Measurements from ENCODE around the gene KRT82.

Gene KRT82

DNA sequence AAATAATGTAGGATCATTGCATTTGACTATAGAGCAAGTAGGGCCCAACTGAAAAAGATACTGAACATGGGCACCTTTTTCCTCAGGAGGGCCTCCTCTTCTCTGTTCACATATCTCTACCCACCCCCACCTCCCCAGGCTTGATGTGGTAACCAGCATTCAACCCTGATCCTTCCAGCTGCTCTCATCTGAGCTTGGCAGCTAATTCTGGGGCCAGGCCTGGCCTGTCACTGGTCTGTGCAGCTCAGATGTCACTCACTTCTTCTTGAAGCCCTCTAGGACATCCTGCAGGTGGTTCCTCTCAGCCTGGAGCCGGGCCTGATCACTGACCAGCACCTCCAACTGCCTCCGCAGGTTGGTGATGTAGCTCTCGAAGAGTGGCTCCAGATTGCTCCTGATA, 22.8 kb downstream of the KRT82 start:
- DNase-seq (ENCODE audit: low spot score), result no peak

DNA sequence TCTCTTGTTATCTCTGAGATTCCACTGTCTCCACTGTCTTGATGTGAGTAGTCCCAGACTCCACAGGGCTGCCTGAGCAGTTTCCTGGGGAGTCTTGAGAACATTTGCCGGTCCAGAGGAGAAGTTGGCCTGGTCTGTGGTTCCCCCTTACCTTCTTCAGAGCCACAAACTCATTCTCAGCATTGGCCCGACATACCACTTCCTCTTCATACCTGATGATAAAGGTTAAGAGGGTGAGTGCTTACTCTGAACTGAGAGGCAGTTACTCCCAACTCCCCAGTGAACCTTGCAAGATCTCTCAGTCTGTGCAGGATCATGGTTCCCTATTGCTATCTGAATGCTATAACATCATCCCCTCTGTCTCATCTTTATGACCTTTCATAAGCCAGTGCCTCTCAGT, 23.3 kb downstream of the KRT82 start:
- DNase-seq (ENCODE audit: low spot score), result no peak

DNA sequence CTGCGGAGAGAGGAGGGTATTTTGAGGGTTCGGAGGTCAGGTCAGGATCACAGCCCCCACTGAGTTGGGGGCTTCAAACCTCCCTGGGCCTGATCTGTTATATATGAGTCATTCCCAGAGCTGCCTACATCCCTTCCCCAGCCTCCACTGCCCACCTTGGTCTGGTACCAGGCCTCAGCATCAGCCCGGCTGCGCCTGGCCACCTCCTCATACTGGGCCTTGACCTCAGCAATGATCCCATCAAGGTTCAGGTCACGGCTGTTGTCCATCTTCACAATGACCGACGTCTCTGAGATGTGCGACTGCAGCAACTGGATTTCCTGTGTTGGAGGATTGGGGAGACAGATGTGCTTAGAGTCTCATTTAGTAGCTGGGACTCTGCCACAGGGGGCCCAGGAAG, 24.9 kb downstream of the KRT82 start:
- no peak for DNase-seq (ENCODE audit: low spot score)

DNA sequence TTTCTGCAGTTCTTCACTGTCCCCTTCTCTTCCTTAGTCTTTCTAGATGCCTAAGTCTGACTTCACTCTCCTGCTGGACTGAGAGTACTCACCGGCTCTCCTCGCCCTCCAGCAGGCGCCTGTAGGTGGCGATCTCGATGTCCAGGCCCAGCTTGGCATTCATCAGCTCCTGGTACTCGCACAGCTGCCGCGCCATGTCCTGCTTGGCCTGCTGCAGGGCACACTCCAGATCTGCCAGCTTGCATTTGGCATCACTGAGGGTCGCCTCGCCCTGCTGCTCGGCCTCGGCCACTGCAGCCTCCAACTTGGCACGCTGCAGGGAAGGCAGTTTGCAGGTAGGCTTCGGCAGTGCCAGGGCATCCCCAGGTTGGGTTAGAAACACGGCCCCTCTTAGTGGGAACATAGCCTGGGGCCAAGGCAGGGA, 25.9 kb downstream of the KRT82 start:
- peak; percentile 37 for DNase-seq (ENCODE audit: low spot score)

DNA sequence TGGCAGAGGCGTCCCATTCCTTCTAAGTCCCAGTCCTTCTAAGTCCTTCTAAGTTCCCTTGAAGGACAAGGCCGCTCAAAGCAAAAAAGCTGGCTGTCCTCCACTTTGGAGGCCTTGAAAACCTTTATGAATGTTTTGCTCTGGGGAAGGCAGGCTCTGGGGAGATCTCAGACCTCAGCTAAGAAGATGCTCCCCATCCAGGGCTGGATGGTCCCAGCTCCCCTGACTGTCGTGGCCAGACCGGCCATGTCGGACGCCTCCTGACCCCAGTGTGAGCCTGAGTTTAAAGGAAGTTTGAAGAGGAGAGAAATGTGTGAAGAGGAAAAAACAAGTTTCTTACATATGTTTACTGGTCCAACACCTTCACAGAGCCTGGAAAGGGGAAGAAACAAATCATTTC, 26.6 kb downstream of the KRT82 start:
- DNase-seq (ENCODE audit: low spot score), result no peak

DNA sequence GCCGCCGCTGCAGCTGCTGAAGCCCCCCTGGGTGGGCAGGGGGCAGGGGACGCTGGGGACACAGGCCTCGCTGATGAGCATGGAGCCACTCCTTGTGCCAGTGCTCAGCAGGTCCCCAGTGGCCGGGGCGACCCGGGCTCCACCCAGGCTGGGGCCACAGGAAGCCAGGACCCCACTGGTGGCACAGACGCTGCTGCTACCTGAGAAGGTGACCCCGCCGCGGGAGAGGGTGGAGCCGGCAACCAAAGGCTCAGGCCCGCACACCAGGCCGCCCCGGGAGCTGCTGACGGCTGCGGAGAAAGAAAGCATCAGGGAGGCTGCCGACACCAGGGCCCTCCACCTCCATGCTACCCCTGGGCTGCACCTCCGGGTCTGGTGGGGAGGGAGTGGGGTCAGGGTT, 28.0 kb downstream of the KRT82 start:
- DNase-seq (ENCODE audit: low spot score), result no peak

DNA sequence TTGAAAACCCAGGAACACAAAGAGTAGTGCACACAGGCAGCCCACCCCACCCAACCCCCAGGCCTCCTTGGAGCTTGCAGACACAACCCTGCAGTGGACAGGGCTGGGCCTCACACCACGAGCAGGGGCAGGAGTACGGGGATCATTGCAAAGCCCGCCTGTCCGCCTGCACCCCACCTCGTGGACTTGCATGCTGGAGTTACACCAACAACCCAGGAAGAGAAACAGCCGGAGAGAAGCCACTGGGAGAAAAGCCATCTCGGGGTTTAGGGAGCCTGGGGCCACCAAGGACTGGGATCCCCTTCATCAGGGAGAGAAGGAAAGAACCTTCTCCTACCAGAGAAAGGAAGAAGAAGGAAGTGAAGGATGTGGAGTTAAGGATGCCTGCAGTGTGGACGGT, 28.9 kb downstream of the KRT82 start:
- DNase-seq (ENCODE audit: low spot score), result no peak

DNA sequence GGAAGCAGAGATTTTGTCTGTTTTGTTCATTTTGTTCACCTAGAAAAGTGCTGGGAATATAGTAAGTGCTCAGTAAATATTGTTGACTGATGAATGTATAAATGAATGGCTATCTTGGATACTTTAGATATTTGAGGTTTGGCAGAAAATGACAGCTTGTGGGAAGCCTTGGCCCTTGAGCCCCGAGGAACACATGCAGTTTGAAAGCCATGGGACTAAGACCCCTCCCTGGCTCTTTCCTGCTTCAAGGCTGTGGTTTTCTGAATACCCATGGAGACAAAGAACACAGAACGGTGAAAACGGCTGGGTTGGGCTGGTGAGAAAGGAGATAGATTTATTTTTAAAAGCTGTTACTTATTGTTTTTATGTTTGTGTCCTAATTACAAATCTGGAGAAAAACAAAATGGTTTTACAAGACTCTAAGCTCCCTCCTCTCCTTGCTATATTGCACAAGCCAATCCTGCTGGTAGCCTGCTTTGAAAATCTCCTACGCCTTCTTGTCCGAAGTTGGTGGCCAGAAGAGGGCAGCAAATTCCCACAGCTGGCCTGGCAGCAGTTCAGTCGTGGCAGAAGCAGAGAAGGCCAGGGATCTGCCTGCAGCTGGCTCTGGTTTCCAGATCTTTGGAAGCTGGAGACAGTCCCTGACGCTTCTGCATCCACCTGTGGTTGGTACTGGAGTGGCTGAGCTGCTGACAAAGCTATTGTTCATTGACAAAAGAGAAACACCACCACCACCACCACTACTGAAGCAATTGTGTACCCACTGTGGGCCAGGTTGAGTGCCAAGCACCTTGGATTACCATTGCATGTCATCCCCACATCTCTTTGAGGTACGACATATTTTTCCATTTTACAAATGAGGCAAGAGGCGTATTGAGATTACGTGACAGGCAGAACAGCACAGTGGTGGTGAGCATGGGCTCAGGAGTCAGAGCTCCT, 33.6 kb downstream of the KRT82 start:
- DNase-seq (ENCODE audit: low spot score), result peak; percentile 95

DNA sequence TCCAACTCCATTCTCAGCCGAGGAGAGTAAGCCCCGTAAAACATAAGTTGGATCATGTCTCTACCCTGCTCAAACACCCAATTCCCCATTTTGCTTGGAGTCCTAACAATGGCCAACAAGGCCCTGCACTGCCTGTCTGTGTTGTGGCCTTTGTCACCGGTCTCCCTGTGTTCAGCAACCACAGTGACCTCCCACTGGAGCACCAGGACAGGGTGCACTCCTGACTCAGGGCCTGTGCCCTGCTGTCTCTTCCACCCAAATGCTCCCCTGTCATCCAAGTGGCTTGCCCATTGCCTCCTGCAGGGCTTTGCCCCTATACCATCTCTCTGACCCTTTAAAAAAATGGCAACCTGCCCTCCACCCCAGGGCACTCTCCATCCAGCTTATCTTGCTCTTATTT, 34.4 kb downstream of the KRT82 start:
- DNase-seq (ENCODE audit: low spot score), result no peak

DNA sequence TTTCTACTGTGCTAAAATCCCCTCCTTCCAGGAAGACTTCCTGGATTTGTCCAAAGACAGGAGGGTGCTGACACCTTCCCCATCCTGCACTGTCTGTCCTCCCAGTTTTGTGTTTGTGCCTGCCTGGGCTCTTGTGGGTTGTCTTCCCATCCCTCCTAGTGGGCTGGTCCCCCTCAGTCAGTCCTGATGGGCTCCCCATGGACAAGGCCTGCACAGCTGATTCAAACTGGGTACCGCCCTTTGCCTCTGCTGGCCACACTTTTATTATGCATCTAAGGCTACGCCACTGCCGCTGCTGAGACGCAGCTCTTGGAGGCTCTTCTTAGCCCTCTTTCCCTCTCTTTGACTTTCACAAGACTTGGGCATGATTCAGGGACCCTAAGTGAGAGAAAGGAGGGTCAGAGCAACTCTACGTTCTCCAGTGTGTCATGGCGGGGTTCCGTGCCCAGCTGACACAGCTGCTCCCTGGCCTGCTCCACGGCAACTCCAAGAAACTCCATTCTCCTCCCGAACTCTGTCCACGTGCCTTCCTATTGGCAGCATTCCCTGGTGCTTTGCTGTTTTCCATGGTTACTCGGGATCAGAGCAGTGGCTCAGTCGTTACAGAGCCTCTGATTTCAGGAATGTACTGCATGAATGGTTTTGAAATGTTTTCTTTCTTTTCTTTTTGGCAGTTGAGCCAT, 35.1 kb downstream of the KRT82 start:
- DNase-seq (ENCODE audit: low spot score), result peak; percentile 89

DNA sequence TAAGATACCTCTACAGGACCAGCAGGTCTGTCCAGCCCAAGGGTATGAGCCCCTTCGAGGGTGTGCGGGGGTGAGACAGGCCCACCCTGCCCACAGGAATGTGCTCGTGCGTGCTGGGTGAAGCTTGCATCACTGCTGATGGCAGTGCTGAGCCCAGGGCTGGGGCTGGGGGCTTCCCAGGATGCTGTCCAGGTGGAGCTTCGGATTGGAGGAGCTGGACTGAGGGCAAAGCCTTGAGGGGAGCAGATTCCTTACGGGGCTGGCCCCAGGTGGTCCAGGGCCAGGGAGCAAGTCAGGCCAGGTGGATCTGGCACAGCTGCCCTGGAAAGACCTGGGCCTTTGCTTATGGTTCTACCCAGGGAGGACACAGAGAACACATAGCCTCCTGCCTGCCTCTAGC, 36.3 kb downstream of the KRT82 start:
- DNase-seq (ENCODE audit: low spot score), result no peak

DNA sequence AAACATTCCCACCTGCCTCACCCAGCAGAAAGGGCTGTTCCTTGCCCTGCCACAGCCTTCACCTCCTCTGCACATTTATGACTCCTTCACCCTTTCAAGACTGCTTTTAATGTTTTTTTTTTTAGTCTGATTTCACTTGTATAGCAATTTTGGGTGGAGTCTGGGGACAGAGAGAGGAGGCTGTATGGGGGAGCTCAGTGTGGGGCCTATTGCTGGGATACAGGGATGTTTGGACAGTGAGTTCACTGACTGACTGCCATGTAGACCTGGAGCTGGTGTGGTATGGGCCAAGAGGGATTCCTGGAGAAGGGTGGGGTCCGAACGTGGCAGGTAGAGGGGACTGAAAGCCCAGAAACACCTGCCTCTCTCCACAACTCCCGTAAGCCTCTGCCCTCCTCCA, 36.9 kb downstream of the KRT82 start:
- DNase-seq (ENCODE audit: low spot score), result peak; percentile 58

DNA sequence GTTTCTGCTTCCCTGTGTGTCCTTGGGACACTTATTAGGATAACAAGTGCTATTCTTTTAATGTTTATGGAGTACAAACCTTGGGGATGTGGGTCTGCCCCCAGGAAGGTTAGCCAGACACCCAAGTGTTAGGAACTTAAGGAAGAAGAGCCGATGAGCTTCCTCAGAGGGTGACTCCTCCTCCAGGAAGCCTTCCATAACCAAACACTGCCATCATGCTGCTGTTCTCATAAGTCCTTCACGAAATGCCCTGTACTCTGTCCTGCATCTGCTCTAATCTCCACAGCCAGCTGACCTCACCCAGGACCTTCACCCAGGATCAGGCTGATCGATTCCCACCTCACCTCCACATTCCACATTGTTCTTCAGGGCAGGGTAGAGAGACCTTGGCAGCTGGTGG, 37.6 kb downstream of the KRT82 start:
- DNase-seq (ENCODE audit: low spot score), result no peak

DNA sequence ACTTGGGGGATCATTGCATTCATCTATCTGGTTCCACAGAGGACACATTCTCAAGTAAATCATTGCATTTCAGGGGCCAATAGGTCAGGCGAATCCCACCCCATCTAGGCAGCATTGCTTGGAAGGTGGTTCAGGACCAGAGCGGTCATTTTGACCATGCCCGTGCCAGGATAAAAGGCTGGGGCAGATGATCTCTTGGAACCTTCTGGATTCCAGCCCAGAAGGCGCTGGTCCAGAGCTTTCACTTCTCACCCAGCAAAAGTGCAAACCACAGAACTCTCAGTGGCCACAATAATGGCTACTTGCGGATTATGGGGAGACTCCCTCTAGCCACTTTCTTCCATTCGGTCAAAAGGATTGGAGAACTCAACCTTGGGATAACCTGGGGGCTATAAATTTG, 38.3 kb downstream of the KRT82 start:
- DNase-seq (ENCODE audit: low spot score), result no peak

DNA sequence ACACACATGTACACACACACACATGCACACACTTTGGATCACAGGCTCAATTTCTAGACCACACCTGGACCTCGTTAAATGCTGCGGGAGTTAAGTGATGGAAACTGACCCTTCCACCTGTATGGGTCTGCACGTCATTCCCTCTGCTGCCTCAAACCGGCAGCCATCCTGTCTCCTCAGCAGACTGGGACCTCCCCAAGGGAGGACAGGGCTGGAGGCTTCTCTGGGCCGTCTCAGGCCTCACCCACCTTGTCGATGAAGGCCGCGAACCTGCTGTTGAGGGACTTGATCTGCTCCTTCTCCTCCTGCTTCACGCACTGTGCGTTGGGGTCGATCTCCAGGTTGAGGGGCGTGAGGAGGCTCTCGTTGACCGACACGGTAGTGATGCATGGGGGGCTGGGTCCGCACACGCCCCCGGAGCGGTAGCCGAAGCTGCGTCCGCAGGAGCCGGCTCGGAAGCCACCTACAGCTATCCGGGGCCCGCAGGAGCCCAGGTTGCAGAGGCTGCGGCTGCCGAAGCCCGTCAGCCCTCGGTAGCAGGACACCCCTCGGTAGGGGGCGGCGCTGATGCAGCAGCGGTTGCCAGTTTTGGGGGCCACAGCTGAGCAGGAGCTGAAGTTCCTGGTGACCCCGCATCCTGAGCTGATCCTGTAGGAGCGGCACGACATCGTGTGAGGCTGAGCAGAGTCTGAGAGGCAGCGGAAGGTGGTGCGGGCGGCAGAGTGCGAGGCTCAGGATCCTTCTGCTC, 39.2 kb downstream of the KRT82 start, which contains the start of gene KRT85:
Gene KRT85 (minus strand): TSS at position 744 of the 748 bp plus-strand sequence. CDS start 76 bp downstream, at position 668.
- DNase-seq (ENCODE audit: low spot score), result no peak

DNA sequence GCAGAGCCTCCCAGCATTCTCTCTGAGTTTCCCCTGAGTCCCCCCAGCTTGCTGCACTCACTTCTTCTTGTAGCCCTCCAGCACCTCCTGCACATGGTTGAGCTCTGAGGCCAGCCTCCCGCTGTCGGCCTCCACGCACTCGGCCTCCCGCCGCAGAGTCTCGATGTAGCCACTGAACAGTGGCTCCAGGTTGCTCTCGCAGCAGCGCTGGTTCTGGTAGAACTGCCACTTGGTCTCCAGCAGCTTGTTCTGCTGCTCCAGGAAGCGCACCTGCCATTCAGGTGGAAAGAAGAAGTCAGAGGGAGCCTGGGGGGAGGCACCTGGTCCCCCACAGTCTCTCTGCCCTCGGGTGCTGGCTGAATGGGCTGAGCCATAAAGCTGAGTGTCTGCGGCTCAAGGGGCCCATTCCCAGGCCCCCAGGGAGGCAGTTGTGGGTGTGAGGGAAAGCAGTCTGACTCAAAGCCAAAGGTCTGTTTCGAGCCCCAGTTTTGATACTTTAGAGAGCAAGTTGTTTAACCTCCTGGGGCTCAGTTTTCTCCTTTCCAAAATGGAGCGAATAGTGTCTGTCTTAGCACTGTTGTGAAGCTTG, 41.1 kb downstream of the KRT82 start:
- no peak for DNase-seq (ENCODE audit: low spot score)

DNA sequence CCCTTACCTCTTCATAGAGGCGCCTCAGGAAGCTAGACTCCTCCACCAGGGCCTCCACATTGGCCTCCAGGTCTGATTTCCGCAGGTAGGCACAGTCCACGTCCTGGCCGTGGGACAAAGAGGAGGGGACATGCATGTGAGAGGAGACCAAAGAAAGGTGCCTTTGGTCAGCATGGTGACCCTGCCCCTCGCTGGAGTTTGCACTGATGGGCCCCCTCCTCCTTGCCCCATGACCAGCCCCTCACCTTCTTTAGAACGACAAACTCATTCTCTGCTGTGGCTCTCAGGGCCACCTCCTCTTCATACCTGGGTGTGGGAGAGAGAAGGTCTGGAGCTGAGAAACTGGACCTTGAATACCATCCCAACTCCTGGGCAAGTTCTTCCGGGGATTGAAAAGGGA, 42.1 kb downstream of the KRT82 start:
- DNase-seq (ENCODE audit: low spot score), result no peak

DNA sequence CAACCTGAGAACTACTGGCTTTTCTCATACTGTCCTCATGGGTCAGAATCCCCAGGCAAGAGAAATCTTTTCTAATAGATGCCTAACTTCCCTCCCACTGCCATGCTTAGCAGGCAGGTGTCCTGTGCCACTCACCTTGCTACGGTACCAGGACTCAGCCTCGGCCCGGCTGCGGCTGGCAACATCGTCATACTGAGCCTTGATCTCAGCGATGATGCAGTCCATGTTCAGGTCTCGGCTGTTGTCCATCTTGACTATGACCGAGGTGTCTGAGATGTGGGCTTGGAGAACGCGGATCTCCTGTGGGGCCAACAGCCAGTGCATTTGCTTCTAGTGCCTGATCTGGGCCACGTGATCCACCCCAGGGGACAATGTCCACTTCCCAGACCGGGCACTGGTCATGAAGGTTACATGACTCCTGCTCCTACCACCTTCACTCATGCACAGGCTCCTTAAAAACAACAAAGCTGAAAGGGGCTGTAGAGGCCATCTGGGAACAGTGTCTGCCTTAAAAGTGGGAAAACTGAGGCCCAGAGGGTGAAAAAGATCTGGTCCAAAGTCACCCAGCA, 42.9 kb downstream of the KRT82 start:
- no peak for DNase-seq (ENCODE audit: low spot score)

DNA sequence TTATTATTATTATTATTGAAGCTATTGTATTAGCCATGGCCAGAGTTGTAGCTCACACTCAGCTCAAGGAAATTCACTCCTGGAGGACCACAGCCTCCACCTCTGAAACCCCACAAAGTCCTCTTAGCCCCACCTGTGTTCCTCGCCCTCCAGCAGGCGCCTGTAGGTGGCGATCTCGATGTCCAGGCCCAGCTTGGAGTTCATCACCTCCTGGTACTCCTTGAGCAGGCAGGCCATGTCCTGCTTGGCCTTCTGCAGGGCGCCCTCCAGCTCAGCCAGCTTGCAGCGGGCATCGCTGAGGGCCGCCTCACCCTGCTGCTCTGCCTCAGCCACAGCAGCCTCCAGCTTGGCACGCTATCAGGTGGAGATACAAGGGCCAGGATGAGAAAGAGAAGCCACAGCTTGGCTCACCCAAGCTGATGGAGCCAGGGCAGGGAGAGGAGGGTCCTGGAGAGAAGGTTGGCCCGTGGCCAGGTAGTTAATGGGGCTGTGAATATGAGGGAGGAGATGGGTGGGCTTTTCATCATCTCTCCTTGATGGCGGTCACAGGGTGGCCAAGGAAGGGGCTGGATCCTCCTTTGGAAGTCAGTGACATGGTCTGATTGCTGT, 43.9 kb downstream of the KRT82 start:
- DNase-seq (ENCODE audit: low spot score), result no peak

DNA sequence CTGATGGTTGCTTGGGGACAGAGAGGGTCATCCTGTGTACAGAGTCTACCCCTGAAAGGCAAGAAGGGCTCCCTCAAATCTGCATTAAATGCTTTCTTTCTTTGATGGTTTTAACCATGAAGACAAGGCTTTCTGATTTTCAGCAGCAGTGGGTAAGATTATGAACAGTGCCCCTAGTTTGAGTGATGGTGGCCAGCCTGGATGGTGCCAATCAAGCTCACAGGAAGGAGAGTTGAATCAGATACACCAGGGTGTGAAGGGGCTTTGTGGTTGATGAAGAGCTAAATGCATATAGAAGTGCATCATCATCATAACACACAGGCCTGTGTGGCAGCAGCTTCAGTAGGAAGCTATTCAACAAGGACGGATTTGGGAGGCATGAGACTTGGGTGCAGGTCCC, 44.6 kb downstream of the KRT82 start:
- no peak for DNase-seq (ENCODE audit: low spot score)

DNA sequence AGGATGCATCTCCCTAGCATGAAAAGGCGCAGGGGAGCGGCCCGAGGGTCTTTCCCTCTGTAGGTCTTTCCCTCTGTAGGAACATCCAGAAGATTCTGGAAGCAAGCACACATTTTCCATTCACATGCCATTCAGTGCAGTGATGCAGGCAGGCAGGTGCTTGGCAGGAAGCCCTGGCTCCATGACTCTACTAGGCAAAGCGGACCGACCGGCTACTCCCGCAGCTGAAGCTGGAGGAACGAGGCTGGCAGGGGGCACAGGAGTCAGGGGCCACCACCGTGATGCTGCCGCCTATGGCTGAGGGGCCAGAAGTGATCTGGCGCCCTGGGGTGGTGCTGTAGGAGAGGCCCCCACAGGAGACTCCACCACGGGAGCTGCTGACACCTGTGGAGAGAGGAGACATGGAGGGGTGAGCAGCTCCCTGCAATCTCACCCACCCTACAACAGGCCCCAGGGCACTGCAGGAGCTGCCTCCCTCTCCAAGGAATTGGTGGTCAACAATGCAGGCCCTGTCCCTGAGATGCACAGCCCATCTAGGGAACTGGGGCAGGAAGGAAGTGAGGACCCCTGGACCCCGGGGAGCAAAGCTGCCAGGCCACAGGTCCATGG, 45.4 kb downstream of the KRT82 start:
- DNase-seq (ENCODE audit: low spot score), result no peak

Data from AG08395 (cell line).